ENCODE results near the gene PPP1R9A. TPM values are rescaled to one million over a fixed set of nuclear protein-coding genes. Genes with fewer than 3 reads are reported as not detected.

Gene PPP1R9A
- total RNA-seq, 3 donors from 2014 or later: 0.08 to 0.35 (median 0.16) TPM

GRCh38 chr7:94939395-94939794 lies 32.0 kb downstream of the PPP1R9A start:
- H3K9me3 Mint-ChIP-seq: no peaks in the 10 kb centered on the region

GRCh38 chr7:94940241-94940640 lies 32.8 kb downstream of the PPP1R9A start:
- Mint-ChIP-seq H3K9me3 (no peaks in the 10 kb centered on the region), H3K4me1 (ENCODE audit: low read depth) (no peaks in the 10 kb centered on the region), H3K27me3 (ENCODE audit: low read depth) (peaks cover 3% of the 10 kb centered on the region), H3K36me3 (ENCODE audit: insufficient read depth) (no peaks in the 10 kb centered on the region), H3K4me3 (no peak overlapping the region)
- ATAC-seq (no peak), DNase-seq (no peak)

More at GRCh38 chr7:94939395-94939794, 32.0 kb downstream of the PPP1R9A start:
- Mint-ChIP-seq H3K27me3 (ENCODE audit: low read depth) (peaks cover 3% of the 10 kb centered on the region), H3K36me3 (ENCODE audit: insufficient read depth) (no peaks in the 10 kb centered on the region), H3K4me1 (ENCODE audit: low read depth) (no peaks in the 10 kb centered on the region), H3K4me3 (no peak overlapping the region)
- no peak for DNase-seq
- no peak for ATAC-seq

- no peak for ATAC-seq
- H3K4me3 Mint-ChIP-seq: no peak overlapping the region
- no peaks in the 10 kb centered on the region for H3K36me3 Mint-ChIP-seq (ENCODE audit: insufficient read depth)
- peaks cover under 1% of the 10 kb centered on the region for H3K27me3 Mint-ChIP-seq (ENCODE audit: low read depth)
- H3K9me3 Mint-ChIP-seq: no peaks in the 10 kb centered on the region
- no peak for DNase-seq
- no peaks in the 10 kb centered on the region for H3K4me1 Mint-ChIP-seq (ENCODE audit: low read depth)
Measured at GRCh38 chr7:94941844-94942632, 34.6 kb downstream of the PPP1R9A start.

GRCh38 chr7:94943134-94943533 lies 35.7 kb downstream of the PPP1R9A start:
- Mint-ChIP-seq H3K4me3 (no peak overlapping the region), H3K36me3 (ENCODE audit: insufficient read depth) (no peaks in the 10 kb centered on the region), H3K27me3 (ENCODE audit: low read depth) (no peaks in the 10 kb centered on the region), H3K9me3 (no peaks in the 10 kb centered on the region), H3K4me1 (ENCODE audit: low read depth) (no peaks in the 10 kb centered on the region)
- DNase-seq (no peak), ATAC-seq (no peak)

GRCh38 chr7:94949532-94949931 lies 42.1 kb downstream of the PPP1R9A start:
- H3K27me3 Mint-ChIP-seq (ENCODE audit: low read depth): no peaks in the 10 kb centered on the region
- H3K9me3 Mint-ChIP-seq: no peaks in the 10 kb centered on the region
- no peak overlapping the region for H3K4me3 Mint-ChIP-seq
- no peak for ATAC-seq
- DNase-seq: no peak
- no peaks in the 10 kb centered on the region for H3K36me3 Mint-ChIP-seq (ENCODE audit: insufficient read depth)
- H3K4me1 Mint-ChIP-seq (ENCODE audit: low read depth): no peaks in the 10 kb centered on the region

GRCh38 chr7:94955807-94956206 lies 48.4 kb downstream of the PPP1R9A start:
- Mint-ChIP-seq H3K36me3 (ENCODE audit: insufficient read depth) (no peaks in the 10 kb centered on the region), H3K27me3 (ENCODE audit: low read depth) (no peaks in the 10 kb centered on the region), H3K9me3 (no peaks in the 10 kb centered on the region), H3K4me1 (ENCODE audit: low read depth) (no peaks in the 10 kb centered on the region), H3K4me3 (no peak overlapping the region)
- DNase-seq: no peak
- ATAC-seq: no peak

GRCh38 chr7:94957061-94957460 lies 49.7 kb downstream of the PPP1R9A start:
- ATAC-seq (no peak), DNase-seq (no peak)
- Mint-ChIP-seq H3K36me3 (ENCODE audit: insufficient read depth) (no peaks in the 10 kb centered on the region), H3K4me3 (no peak overlapping the region), H3K9me3 (no peaks in the 10 kb centered on the region), H3K27me3 (ENCODE audit: low read depth) (no peaks in the 10 kb centered on the region), H3K4me1 (ENCODE audit: low read depth) (no peaks in the 10 kb centered on the region)

- no peaks in the 10 kb centered on the region for H3K36me3 Mint-ChIP-seq (ENCODE audit: insufficient read depth)
- peaks cover 6% of the 10 kb centered on the region for H3K9me3 Mint-ChIP-seq
- ATAC-seq (no peak), DNase-seq (no peak)
- H3K27me3 Mint-ChIP-seq (ENCODE audit: low read depth): no peaks in the 10 kb centered on the region
- H3K4me3 Mint-ChIP-seq: no peak overlapping the region
- H3K4me1 Mint-ChIP-seq (ENCODE audit: low read depth): no peaks in the 10 kb centered on the region
Measured at GRCh38 chr7:94962661-94963060, 55.3 kb downstream of the PPP1R9A start.

- DNase-seq (no peak), ATAC-seq (no peak)
- no peaks in the 10 kb centered on the region for H3K36me3 Mint-ChIP-seq (ENCODE audit: insufficient read depth)
- no peaks in the 10 kb centered on the region for H3K27me3 Mint-ChIP-seq (ENCODE audit: low read depth)
- no peaks in the 10 kb centered on the region for H3K4me1 Mint-ChIP-seq (ENCODE audit: low read depth)
- no peak overlapping the region for H3K4me3 Mint-ChIP-seq
- peaks cover 12% of the 10 kb centered on the region for H3K9me3 Mint-ChIP-seq
Measured at GRCh38 chr7:94969434-94970084, 62.2 kb downstream of the PPP1R9A start.

- Mint-ChIP-seq H3K4me1 (ENCODE audit: low read depth) (no peaks in the 10 kb centered on the region), H3K9me3 (peaks cover 12% of the 10 kb centered on the region), H3K27me3 (ENCODE audit: low read depth) (no peaks in the 10 kb centered on the region), H3K4me3 (no peak overlapping the region), H3K36me3 (ENCODE audit: insufficient read depth) (no peaks in the 10 kb centered on the region)
- no peak for DNase-seq
- ATAC-seq: no peak
Measured at GRCh38 chr7:94970085-94970576, 62.7 kb downstream of the PPP1R9A start.

GRCh38 chr7:94971051-94971867 lies 63.9 kb downstream of the PPP1R9A start:
- Mint-ChIP-seq H3K9me3 (peaks cover 7% of the 10 kb centered on the region), H3K27me3 (ENCODE audit: low read depth) (no peaks in the 10 kb centered on the region), H3K4me3 (no peak overlapping the region), H3K4me1 (ENCODE audit: low read depth) (no peaks in the 10 kb centered on the region), H3K36me3 (ENCODE audit: insufficient read depth) (no peaks in the 10 kb centered on the region)
- DNase-seq (no peak), ATAC-seq (no peak)

- Mint-ChIP-seq H3K36me3 (ENCODE audit: insufficient read depth) (no peaks in the 10 kb centered on the region), H3K4me3 (no peak overlapping the region), H3K4me1 (ENCODE audit: low read depth) (no peaks in the 10 kb centered on the region), H3K27me3 (ENCODE audit: low read depth) (no peaks in the 10 kb centered on the region), H3K9me3 (peaks cover 9% of the 10 kb centered on the region)
- ATAC-seq (no peak), DNase-seq (no peak)
Measured at GRCh38 chr7:94972296-94972695, 64.9 kb downstream of the PPP1R9A start.

GRCh38 chr7:94973844-94974243 lies 66.5 kb downstream of the PPP1R9A start:
- peaks cover 5% of the 10 kb centered on the region for H3K9me3 Mint-ChIP-seq
- H3K4me1 Mint-ChIP-seq (ENCODE audit: low read depth): no peaks in the 10 kb centered on the region
- H3K4me3 Mint-ChIP-seq: no peak overlapping the region
- H3K36me3 Mint-ChIP-seq (ENCODE audit: insufficient read depth): no peaks in the 10 kb centered on the region
- ATAC-seq (no peak), DNase-seq (no peak)
- H3K27me3 Mint-ChIP-seq (ENCODE audit: low read depth): no peaks in the 10 kb centered on the region

GRCh38 chr7:94974423-94974822 lies 67.0 kb downstream of the PPP1R9A start:
- no peak for ATAC-seq
- no peak overlapping the region for H3K4me3 Mint-ChIP-seq
- no peaks in the 10 kb centered on the region for H3K36me3 Mint-ChIP-seq (ENCODE audit: insufficient read depth)
- no peak for DNase-seq
- no peaks in the 10 kb centered on the region for H3K4me1 Mint-ChIP-seq (ENCODE audit: low read depth)
- H3K27me3 Mint-ChIP-seq (ENCODE audit: low read depth): no peaks in the 10 kb centered on the region
- H3K9me3 Mint-ChIP-seq: peaks cover 4% of the 10 kb centered on the region
